Retina (tissue), 1 donor: ENCODE results near the gene ZFYVE21.
"Not testable (repeated sequence)": the region's sequence is repeated elsewhere in the genome, so short reads cannot be mapped to it uniquely, and the experiment has no call there.

Experiments used
- DNase-seq: peaks from one replicate; pipeline ENCODE4 v3.0.0-alpha.2; 2016

ZFYVE21 gene

DNA sequence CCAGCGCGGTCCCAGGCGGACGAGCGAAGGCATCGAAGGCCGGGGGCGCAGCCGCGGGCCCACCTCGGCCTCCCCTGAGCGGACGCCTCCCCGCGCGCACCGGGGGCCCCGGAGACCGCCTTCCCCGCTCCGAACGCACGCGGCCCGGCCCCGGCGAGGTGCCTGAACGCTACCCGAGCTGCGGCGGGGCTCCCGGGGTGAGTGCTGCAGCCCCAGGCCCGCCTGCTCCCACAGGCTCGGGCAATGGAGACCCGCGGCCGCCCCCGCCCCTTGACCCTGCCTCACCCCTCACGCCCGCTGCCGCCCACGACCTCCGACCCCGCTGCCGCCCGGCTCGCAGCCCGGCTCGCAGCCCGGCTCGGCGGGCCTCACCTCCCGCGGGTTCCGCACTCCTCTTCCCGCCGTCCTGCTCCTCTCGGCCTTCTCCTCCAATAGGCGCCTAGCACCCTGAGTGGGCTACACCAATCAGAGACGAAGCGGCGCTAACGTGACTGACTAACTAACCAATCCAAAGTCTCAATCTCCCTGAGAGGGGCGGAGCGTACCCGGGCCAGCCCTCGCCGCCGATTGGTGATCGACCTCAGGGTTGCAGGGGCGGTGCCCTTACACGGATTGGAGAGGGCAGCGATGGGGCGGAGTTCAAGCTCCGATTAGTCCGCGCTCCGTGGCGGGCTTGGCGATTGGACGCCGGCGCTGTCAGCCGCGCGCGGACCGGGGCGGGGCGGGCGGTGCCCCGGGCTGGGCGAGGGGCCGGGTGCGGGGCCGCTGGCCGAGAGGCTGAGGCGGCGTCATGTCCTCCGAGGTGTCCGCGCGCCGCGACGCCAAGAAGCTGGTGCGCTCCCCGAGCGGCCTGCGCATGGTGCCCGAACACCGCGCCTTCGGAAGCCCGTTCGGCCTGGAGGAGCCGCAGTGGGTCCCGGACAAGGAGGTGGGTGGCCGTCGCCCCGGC is at the start of gene ZFYVE21, which contains the start of gene XRCC3:
Gene ZFYVE21 (plus strand): TSS at position 759 of the 949 bp plus-strand sequence. CDS start 32 bp downstream, at position 791.
Gene XRCC3 (minus strand): TSS at position 400 of the 949 bp plus-strand sequence. CDS start 4,364 bp downstream, outside the sequence.
- DNase-seq = peak; percentile 99

DNA sequence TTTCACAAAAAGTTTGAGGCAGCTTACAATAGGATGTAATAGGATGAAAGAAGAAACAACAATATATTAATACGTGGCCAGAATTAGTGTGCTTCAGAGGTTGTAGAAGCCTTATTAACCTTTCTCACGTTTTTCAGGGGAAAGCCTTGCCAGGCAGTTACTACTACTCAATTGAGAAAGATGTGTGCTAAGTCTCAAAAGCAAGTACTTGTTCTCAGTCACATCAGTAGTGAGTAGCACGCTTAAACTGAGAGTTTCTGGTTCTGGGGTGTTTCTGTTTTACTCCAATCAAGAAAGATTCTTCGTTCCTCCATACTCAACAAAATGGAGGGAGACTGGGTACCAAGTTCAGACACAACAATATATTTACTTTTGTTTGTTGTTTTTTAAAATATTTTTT is 47.9 kb upstream of the ZFYVE21 start:
- no peak for DNase-seq

DNA sequence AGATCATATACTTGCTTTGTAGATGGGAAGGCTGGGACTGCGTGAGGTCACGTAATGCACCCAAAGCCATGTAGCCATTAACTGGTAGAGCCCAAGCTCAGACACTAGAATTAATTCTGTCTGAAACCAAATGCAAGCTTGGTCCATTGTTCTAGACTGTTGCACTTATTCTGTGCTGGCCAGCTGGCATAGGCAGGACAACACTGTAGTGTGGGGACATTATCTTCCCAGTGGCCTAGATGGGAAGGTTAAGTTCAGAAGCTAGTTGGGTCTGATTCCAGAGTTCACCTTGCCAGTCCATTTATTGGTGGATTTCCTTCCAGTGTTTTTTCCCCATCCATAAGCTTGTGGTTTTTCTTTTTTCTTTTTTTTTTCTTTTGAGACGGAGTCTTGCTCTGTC is 47.5 kb upstream of the ZFYVE21 start:
- DNase-seq = no peak

DNA sequence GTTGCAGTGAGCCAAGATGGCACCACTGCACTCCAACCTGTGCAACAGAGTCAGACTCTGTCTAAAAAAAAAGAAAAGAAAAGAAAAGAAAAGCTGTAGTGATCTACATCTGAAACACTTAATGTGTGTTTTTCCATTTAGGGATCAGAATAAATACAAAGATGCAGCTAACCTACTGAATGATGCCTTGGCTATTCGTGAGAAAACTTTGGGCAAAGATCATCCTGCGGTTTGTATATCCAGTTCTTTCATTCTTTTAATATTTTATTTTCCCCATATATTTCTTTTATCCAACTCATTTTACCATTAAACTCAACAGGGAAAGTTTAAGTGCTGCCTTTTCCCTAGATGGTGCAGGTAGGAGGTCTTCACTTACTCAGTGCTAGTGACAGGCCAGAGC is 46.2 kb upstream of the ZFYVE21 start:
- DNase-seq = no peak

DNA sequence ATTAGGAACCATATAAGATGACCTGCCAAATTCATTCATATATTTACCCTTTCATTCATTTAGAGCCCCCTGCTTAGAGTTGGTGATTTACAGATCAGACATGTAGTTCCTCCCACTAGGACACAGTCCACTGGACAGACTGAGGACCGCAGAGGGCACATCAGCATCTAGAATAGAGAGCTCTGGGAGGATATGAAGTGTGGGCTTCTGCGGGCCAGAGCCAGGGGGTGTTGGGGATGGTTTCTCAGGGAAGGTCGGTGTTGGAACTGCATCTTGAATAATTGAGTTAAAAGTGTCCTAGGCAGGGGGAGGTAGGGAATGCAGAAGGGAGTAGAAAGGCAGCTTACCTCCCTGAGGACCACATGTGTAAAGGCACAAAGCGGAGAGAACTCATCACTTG is 43.7 kb upstream of the ZFYVE21 start:
- DNase-seq = no peak

DNA sequence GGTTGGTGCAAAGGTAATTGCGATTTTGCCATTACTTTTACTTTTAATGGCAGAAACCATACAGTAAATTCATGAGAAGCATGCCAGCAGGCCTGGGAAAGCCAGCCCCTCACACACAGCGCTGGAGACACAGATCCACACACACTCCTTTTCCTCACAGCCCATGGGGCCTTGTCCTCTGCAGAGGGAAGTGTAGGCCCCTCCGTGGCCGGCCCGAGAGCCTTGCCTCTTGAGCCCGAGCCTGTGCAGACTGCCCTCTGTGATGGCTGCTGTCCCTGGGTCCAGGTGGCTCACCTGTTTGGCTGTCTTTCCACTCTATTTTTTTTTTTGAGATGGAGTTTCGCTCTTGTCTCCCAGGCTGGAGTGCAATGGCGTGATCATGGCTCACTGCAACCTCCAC is 39.7 kb upstream of the ZFYVE21 start:
- DNase-seq = no peak

DNA sequence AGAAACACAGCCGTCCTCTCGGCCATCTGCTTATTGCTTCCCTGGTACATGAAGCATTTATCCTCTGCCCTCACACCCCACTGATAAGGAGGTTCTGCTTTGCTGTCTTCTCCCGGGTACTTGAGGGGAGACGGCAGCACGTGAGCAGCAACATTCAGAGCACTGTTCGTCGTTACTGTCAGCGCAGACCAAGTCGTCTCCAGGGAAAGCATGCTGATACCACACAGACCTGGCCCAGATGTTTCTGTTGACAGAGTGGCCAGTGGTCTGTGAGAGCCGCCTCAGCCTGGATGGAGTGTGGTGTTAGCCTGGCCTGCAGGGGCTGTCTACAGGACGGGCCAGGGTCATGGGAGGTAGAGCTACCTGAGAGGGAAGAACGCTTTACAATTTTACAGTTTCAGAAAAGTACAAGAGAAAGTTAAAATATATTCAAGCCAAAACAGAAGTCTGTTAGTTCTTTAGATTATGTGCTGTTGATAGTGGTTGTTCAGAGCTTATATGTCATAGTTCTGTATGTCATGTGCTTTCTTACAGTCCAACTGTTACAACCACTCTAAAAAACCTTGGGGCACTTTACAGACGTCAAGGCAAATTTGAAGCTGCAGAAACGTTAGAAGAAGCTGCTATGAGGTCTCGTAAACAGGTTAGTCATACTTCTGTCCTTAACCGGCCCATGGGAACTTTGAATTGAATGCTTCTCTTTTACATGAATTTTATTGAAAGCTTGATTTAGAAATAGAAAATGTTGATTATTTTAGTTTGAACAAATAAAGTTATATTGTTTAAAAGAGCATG is 38.5 kb upstream of the ZFYVE21 start:
- DNase-seq = no peak

DNA sequence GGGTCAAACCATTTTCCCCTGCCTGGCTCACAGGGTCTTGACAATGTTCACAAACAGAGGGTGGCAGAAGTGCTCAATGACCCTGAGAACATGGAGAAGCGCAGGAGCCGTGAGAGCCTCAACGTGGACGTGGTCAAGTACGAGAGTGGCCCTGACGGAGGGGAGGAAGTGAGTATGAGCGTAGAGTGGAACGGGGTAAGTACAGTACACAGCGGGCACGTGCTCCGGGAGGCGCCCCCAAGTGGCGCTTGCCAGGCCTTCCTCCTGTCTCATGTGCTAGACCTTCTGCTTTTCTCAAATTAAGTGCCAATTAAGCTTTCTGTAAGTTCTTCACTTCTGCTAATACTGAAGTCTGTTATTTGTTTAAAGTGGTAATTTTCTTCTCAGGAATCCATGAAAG is 36.3 kb upstream of the ZFYVE21 start:
- no peak for DNase-seq

DNA sequence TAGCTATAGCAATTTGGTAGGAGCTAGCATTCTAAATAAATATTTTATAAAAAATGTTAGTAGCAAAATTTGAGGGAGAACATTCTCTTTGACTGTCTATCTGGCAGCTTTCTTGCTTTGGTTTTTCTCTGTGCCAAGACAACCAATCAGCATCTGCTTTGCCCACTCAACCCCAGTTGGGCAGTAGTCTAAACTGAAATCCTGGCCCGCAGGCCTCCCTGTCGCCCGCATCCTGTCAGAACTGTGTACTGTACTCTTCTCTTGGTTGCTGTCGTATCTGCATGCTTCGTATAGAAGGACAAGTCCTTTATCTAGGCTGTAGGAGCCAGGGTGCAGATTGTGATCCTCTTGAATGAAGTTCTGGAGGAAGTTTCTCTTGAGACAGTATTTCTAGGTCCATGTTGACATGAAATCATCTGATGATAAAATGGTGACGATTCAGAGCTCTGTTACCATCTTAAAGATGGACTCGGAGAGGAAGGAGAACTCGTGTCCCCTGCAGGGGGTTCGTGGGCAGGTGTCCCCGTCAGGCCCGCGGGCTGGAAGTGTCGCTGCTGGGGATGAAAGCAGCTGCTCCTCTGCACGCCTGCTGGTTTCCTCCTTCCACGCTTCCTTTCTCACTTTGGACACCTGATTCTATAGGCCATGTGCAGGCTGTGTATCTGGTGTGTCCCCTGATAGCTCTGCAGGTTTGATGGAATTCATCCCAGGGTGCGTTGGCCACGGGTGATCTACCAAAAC is 34.9 kb upstream of the ZFYVE21 start:
- no peak for DNase-seq

DNA sequence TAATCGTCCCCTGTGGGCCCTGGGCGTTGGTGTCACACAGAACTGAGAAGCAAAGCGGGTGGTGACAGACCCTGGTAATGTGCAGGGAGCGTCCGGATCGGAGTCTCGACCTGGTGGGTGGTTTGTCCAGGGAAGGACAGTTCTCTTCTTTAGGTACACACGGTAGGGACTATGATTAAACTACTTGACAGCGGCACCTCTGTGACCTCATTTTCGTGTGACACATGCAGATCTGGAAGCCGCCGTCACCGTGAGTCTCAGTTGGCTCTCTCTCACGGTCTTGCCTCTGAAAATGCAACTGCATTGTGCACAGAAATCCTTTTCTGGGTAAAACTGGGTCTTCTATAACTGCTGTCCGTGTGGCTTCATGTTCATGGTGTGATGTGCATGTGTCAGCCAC is 32.5 kb upstream of the ZFYVE21 start:
- no peak for DNase-seq

DNA sequence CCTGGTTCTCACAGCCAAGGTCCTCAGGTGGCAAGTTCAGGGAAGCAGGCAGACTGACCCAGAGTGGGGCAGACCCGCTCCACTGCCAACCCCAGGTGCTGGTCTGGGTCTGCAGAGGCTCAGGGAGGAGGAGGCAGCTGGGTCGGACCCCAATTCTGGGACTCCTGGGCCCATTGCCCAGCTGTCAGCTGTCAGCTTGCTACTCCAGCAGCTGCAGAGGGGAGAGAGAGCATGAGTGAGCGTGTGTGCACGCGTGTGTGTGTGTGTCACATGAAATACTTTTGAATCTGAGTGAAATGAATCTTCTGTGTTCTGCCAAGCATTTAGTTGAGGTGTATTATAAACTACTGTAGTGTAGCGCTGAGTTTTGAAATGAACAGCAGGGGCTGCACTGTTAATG is 31.1 kb upstream of the ZFYVE21 start:
- DNase-seq = no peak

DNA sequence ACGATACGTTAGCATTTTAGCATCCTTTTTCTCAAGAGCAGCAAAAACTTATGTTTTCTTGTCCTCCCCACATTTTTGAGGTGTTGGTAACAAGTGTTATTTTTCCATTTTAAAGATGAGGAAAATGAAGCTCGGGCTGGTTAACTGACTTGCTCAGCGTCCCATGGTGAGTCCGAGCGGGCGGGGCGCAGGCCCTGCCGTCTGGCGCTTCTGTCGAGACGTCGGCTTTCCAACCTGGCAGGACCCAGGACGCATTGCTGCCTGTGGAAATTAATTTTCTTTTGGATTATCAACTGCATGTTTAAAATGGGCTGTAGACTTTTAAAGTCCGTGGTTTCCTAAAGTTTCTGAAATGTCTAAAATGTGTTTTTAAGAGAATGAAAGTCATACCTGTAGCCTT is 30.7 kb upstream of the ZFYVE21 start:
- DNase-seq = no peak

DNA sequence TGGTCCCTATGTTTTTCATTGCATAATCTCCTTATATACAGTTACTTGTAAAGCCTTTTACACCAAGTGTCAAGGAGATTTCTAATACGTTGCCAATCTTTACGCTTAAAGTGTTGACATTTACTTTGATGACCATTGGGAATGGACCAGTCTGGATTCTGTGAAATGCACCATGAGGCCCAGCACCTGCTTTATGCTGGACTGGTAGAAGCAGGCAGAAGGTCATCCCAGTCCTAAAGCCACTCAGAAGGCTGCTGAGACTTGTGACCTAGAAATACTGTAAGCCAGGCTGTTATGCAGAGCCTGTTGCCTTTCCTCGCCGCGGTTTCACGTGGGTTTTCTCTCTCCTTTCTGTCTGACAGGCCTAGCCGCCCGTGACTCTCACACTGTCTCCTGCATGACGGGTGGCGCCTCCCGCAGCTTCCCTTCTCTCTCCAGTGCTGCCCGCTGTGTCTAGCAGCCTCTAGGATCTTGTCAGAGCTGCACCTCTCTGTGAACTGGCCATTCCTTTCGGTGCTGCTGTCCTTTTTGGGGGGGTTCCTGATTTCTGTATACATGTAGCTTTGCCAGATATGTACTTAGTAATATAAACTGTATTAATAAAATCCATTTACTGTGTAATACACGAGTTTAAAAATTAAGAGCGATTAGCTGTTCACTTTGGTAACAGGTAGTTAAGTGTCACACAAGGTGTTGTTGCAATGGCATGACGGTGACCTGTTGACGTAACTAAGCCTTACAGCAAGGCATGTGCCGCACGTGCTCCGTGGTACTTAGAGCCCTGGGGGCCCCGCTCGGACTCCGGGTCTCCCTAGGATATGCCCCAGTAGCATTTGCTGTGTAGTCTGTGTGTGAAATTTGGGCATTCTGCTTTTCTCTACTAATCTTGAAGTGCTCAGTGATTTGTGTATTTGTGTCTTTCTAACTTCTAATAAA is 30.1 kb upstream of the ZFYVE21 start:
- no peak for DNase-seq

DNA sequence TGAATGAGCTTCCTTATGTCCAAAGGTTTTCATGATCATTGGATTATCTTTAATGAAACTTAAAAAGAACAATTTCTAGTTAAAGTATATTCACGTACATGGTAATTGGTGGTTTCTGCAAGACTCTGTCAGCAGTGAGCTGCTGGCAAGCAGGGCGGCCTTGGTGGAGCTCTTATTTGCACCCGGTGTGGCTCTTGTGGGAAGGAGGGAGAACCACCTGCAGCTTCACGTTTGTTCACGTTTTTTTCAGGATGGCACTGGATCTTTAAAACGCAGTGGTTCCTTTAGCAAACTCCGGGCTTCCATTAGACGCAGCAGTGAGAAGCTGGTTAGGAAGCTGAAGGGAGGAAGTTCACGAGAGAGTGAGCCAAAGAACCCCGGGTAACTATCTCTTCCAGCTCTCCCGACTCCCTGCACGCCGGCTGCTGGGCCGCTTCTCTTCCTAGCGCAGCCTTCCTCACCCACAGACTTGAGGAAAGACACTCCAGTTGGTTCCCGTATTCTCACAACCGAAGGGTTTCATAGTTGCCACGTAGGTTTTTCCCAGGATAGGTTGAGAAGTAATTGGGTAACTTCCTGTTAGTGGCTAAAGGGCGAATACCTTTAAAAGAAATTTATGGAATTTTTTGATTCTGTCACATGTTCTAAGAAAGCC is 28.7 kb upstream of the ZFYVE21 start:
- no peak for DNase-seq

DNA sequence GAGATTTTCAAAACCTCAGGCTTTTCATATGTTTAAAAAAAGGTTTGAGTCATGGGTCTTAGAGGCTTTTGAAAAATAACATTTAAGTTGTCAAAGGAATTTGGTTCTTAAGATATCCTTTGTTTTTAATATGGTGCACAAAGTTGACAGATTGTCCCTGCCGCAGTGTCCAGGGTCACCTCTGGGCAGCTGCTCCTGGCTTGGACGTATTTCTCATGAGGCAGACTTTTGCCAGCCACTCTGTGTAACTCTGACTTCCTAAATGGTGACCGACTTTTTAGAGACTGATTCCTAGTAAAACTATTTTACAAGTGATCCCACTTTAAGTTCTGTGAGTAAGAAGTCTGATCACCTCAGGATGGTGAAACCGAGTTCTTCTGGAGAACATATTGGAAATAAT is 27.9 kb upstream of the ZFYVE21 start:
- no peak for DNase-seq

DNA sequence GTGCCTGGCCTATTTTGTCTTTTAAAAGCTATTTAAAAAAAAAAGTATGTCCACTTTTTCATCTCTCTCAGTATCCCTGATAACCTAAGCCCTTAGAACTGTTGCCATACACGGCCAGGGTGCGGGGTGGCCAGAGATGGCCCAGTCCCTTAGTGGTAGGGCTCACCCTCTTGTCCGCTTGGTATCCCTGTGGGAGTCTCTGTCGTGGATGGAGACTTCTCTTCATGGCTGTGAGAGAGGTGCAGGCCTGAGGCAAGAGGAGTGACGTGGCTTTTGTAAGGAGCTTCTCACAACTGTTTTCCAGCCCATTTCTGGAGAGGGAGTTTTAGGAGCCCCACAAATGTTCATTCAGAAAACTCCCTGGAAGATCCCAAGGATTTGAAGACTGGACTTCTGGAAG is 27.2 kb upstream of the ZFYVE21 start:
- DNase-seq = no peak

DNA sequence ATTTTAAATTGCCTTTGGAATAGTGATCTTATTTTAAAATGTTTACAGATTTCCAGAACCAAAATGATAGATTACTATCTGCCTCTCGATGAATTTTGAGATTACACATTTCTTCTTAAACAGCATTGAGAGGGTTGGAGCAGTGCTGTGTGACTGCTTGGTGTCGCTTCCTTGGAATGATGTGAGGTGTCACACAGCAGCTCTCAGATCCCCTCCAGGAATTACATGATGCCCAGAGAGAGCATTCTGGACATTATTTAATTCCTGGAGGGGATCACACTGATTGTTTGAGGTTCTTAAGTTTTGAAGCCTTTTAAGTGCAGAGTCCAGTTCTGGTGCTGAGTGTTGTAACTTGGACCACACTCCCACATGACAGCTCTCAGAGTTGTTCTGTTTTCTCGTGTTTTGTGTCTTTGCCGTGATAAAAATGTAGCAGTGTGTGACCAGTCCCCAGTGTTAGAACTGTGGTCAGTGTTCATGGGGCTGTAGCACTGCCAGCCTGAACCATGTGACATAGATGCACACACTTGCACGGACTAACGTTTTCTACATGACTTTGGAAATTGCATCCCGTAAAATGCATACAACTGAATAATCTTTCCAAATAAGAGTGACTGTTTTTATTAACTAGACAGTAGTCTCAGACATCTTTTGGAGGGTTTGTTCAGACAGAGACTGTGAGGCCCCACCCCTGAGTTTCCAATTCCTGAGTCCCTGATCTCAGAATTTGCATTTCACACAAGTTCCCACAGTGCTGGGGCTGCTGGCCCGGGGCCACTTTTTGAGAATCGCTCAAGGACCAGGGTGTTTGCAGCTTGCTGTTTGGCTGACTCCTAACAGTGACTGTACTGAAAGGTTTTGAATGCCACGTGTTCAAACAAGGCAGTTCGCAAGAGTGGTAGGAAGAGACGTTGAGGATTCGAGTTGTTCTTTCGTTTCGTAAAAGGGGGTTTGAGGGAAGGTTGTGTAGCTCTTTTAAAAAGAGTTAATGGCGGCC is 26.4 kb upstream of the ZFYVE21 start:
- no peak for DNase-seq

DNA sequence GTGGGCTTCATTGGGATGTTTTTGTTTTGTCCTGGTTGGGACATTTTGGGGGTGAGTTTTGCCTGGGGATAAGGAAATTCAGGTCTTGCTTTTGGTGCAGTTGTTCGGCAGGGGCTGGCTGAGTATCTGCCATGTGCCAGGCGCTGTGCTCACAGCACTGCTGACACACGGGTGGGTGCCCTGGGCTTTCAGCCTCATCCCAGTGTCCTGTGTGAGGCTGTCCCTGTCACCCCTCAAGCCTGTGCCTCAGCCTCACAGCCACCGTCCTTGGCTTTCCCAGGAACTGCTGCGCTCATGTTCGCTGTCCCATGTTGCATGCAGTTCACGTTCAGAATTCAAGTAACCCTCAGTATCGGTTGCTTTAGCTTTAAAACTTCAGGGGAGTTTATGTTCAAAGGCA is 25.3 kb upstream of the ZFYVE21 start:
- no peak for DNase-seq

DNA sequence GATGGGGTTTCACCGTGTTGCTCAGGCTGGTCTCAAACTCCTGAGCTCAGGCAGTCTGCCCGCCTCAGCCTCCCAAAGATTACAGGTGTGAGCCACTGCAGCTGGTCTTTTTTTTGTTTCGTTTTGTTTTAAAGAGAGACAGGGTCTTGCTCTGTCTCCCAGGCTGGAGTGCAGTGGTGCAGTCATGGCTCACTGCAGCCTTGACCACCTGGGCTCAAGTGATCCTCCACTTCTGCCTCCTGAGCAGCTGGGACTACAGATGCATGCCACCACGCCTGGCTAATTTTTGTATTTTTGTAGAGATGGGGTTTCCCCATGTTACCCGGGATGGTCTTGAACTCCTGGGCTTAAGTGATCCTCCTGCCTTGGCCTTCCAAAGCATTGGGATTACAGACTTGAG is 24.0 kb upstream of the ZFYVE21 start:
- not testable (repeated sequence) for DNase-seq

DNA sequence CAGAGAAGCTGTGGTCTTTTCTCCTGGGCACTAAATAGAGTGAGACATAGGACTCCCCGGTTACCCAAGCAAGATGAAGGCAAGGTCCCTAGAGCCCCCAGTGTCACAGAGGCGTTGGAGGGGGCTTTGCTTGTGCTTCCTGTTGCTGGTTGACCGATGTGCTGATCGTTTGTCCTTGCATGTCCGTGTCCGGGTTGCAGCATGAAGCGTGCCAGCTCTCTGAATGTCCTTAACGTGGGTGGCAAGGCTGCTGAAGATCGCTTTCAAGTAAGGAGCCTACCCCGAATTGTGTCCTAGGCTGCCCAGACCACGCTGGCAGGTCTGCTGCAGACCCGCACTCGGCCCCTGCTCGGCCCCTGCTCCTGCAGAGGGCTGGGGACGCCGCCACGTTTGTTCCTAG is 23.5 kb upstream of the ZFYVE21 start:
- DNase-seq = no peak
